Parathyroid adenoma (tissue), 2 donors: ENCODE results near the gene LTK.

Source experiments
- H2AFZ ChIP-seq: fragments of 300-600 bp; sonication (generic); one replicate; pipeline ENCODE4 v1.7.0; 2017; ENCODE audit warnings: antibody characterized with exemption, mild to moderate bottlenecking
- H3K27ac ChIP-seq: fragments of 300-600 bp; sonication (generic); one replicate; pipeline ENCODE4 v1.7.0; 2017
- H3K27me3 ChIP-seq: fragments of 300-600 bp; sonication (generic); one replicate; pipeline ENCODE4 v1.7.0; 2017; ENCODE audit warnings: low read length; ENCODE audit not compliant: control insufficient read depth, insufficient read depth
- H3K36me3 ChIP-seq: fragments of 300-600 bp; sonication (generic); one replicate; pipeline ENCODE4 v1.7.0; 2017; ENCODE audit warnings: low read length; ENCODE audit not compliant: control insufficient read depth, insufficient read depth
- H3K4me1 ChIP-seq: fragments of 300-600 bp; sonication (generic); one replicate; pipeline ENCODE4 v1.7.0; 2017; ENCODE audit warnings: control low read depth
- H3K4me2 ChIP-seq: fragments of 300-600 bp; sonication (generic); one replicate; pipeline ENCODE4 v1.7.0; 2017; ENCODE audit warnings: low read length
- H3K4me3 ChIP-seq: fragments of 300-600 bp; sonication (generic); one replicate; pipeline ENCODE4 v1.7.0; 2017; ENCODE audit warnings: low read depth, low read length
- H3K79me2 ChIP-seq: fragments of 300-600 bp; sonication (generic); one replicate; pipeline ENCODE4 v1.7.0; 2017; ENCODE audit warnings: control low read depth
- H3K9ac ChIP-seq: fragments of 300-600 bp; sonication (generic); one replicate; pipeline ENCODE4 v1.7.0; 2017; ENCODE audit warnings: mild to moderate bottlenecking
- H3K9me3 ChIP-seq: fragments of 300-600 bp; sonication (generic); one replicate; pipeline ENCODE4 v1.7.0; 2017; ENCODE audit warnings: low read length; ENCODE audit not compliant: control insufficient read depth
- TF ChIP-seq, protein P1 (sequence below): fragments of 300-600 bp; sonication (generic); IDR thresholded peaks from one replicate; pipeline ENCODE4 v1.7.0; 2017; ENCODE audit warnings: antibody characterized with exemption, mild to moderate bottlenecking
- donor health status: primary hyperparathyroidism.

The LTK gene

DNA sequence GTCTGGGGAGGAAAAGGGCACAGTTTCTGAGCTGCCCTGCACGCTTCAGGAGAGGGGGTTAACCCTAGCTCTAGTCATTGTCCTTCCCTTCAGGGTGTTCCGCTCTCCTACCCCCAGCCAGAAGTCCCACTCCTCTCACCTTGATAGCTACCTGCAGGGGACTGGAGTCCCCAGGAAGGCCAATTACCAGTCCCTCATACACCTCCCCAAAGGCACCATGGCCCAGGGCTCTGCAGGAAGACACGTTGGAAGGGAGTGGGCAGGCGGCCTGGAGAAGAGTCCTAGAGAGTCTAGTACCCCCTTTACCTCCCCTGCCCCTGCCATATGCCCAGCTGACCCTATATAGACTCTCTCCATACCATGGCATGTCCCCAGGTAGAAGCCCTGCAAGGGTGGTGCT, 7.9 kb downstream of the LTK start:
- TF ChIP-seq, protein P1, sequence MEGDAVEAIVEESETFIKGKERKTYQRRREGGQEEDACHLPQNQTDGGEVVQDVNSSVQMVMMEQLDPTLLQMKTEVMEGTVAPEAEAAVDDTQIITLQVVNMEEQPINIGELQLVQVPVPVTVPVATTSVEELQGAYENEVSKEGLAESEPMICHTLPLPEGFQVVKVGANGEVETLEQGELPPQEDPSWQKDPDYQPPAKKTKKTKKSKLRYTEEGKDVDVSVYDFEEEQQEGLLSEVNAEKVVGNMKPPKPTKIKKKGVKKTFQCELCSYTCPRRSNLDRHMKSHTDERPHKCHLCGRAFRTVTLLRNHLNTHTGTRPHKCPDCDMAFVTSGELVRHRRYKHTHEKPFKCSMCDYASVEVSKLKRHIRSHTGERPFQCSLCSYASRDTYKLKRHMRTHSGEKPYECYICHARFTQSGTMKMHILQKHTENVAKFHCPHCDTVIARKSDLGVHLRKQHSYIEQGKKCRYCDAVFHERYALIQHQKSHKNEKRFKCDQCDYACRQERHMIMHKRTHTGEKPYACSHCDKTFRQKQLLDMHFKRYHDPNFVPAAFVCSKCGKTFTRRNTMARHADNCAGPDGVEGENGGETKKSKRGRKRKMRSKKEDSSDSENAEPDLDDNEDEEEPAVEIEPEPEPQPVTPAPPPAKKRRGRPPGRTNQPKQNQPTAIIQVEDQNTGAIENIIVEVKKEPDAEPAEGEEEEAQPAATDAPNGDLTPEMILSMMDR = no peak
- Histone ChIP-seq H2AFZ (no peak overlapping the region), H3K36me3 (no peaks in the 10 kb centered on the region), H3K4me3 (no peak overlapping the region), H3K9ac (no peak overlapping the region), H3K27me3 (no peaks in the 10 kb centered on the region), H3K4me1 (no peaks in the 10 kb centered on the region), H3K27ac (no peak overlapping the region), H3K4me2 (no peak overlapping the region), H3K9me3 (no peaks in the 10 kb centered on the region), H3K79me2 (no peaks in the 10 kb centered on the region)

DNA sequence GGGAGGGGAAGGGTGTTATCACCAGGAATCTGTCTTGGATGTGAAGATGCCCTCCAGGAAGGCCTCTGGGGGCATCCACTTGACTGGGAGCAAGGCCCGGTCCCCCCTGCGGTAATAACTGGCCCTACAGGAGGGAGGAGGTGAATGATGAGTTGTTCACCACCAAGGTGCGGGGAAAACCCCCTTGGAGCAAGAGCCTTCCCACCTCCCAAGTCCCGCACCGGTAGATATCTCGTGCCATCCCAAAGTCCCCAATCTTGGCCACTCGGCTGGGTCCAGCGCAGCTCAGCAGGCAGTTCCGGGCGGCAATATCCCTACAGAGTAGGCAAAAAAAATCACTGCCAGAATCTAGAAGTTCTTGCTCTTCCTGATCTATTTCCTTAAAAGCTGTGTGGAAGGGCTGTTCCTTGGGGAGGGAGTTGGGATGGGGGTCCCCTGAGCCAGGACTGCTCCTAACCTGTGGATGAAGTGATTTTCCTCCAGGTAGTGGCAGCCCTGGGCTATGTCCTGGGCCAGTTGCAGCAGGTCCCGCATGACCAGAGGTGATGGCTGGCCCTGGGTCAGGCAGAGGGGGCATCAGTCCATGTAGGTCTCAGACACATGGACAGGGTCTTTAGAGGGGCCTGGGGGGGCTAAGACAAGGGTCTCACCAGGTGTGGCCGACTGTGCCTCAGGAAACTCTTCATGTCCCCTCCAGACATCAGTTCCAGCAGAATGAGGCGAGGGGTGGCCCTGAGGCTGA, 8.7 kb downstream of the LTK start:
- no peaks in the 10 kb centered on the region for H3K4me1 ChIP-seq
- no peak overlapping the region for H3K9ac ChIP-seq
- no peak overlapping the region for H3K4me2 ChIP-seq
- H3K36me3 ChIP-seq = no peaks in the 10 kb centered on the region
- TF ChIP-seq, protein P1 = no peak
- no peaks in the 10 kb centered on the region for H3K79me2 ChIP-seq
- H3K9me3 ChIP-seq = no peaks in the 10 kb centered on the region
- no peak overlapping the region for H3K27ac ChIP-seq
- no peaks in the 10 kb centered on the region for H3K27me3 ChIP-seq
- H2AFZ ChIP-seq = no peak overlapping the region
- H3K4me3 ChIP-seq = no peak overlapping the region

DNA sequence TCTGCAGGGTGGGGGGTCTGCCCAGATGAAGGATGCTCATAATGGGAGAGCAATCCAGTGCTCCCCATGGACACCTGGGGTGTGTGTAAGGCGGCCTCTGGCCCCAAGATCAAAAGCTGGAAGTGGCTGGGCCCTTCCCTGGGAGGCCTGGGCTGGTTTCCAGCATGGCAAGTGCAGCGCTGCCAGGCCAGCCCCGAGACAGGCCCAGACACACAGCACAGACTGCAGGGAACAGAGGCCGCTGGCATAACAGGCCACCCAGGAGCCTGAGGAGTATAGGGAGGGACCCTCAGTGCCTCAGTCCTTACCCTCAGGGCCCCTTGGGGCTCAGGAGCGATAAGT, 10.0 kb downstream of the LTK start:
- no peaks in the 10 kb centered on the region for H3K36me3 ChIP-seq
- TF ChIP-seq, protein P1 = no peak
- no peak overlapping the region for H3K27ac ChIP-seq

DNA sequence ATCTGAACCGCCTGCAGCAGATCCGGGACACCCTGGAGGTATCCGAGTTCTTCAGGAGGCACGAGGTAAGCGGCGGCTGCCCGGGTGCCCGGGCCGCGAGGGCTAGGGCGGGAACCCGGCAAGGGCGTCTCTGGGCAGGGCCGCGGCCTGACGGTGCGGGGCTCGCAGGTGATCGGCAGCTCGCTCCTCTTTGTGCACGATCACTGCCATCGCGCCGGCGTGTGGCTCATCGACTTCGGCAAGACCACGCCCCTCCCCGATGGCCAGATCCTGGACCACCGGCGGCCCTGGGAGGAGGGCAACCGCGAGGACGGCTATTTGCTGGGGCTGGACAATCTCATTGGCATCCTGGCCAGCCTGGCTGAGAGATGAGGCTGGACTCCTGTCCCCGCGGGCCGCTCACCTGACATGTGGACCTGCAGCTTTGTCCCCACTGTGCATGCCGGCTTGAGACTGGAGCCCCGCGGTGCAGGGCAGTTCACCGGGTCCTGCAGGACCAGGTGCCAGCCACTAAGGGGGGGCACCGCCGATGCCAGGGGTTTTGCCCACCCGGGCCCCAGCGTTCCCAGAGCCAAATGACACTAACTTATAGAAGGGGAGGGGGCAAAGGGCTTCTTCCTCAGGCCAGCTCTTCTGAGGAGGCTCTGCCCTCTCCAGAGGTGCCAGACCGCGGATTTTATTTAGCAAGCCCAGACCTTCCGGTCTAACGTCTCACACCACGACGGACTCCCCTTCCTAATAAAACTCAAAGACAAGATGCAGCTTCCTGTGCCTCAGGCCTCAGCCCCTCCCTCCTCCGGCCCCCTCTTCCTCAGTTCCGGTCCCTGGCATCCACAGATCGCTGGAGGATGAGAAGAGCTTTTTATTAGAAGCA, 10.6 kb downstream of the LTK start:
- H3K4me1 ChIP-seq = no peaks in the 10 kb centered on the region
- TF ChIP-seq, protein P1 = no peak
- no peak overlapping the region for H2AFZ ChIP-seq
- no peak overlapping the region for H3K4me2 ChIP-seq
- no peak overlapping the region for H3K4me3 ChIP-seq
- no peaks in the 10 kb centered on the region for H3K79me2 ChIP-seq
- no peak overlapping the region for H3K27ac ChIP-seq
- H3K9me3 ChIP-seq = no peaks in the 10 kb centered on the region
- no peaks in the 10 kb centered on the region for H3K36me3 ChIP-seq
- no peak overlapping the region for H3K9ac ChIP-seq
- no peaks in the 10 kb centered on the region for H3K27me3 ChIP-seq

More for the DNA sequence above, 10.0 kb downstream of the LTK start:
- Histone ChIP-seq H3K27me3 (no peaks in the 10 kb centered on the region), H3K4me2 (no peak overlapping the region), H2AFZ (no peak overlapping the region), H3K9ac (no peak overlapping the region), H3K4me1 (no peaks in the 10 kb centered on the region), H3K9me3 (no peaks in the 10 kb centered on the region), H3K79me2 (no peaks in the 10 kb centered on the region), H3K4me3 (no peak overlapping the region)
